ENCODE measurements around the gene ELMO1. TPM values are rescaled to one million over a fixed set of nuclear protein-coding genes. Genes with fewer than 3 reads are reported as not detected.

Gene ELMO1
- total RNA-seq, 1 donor from 2014 or later: 110 TPM

GRCh38 chr7:37108615-37109014 lies 340.0 kb downstream of the ELMO1 start:
- Mint-ChIP-seq H3K27ac (peak overlapping the region; percentile 35), H3K4me1 (peaks cover 25% of the 10 kb centered on the region), H3K27me3 (no peaks in the 10 kb centered on the region), H3K36me3 (ENCODE audit: low read depth) (peaks cover 43% of the 10 kb centered on the region), H3K4me3 (no peak overlapping the region), H3K9me3 (peaks cover 4% of the 10 kb centered on the region)
- intact Hi-C loops (cut with micrococcal nuclease): no loop called here
- no peak for DNase-seq

GRCh38 chr7:37107047-37107750 lies 341.5 kb downstream of the ELMO1 start:
- H3K27me3 Mint-ChIP-seq: no peaks in the 10 kb centered on the region
- intact Hi-C loops (cut with micrococcal nuclease): no loop called here
- H3K9me3 Mint-ChIP-seq: no peaks in the 10 kb centered on the region
- H3K27ac Mint-ChIP-seq: peak overlapping the region; percentile 6
- peaks cover 34% of the 10 kb centered on the region for H3K36me3 Mint-ChIP-seq (ENCODE audit: low read depth)
- H3K4me1 Mint-ChIP-seq: peaks cover 24% of the 10 kb centered on the region
- DNase-seq: no peak
- H3K4me3 Mint-ChIP-seq: no peak overlapping the region

- no peak for DNase-seq
- Mint-ChIP-seq H3K27ac (no peak overlapping the region), H3K27me3 (no peaks in the 10 kb centered on the region)
Measured at GRCh38 chr7:37105762-37106161, 342.9 kb downstream of the ELMO1 start.

GRCh38 chr7:37104822-37105518 lies 343.7 kb downstream of the ELMO1 start:
- Mint-ChIP-seq H3K27me3 (no peaks in the 10 kb centered on the region), H3K36me3 (ENCODE audit: low read depth) (peaks cover 29% of the 10 kb centered on the region), H3K27ac (no peak overlapping the region), H3K4me1 (peaks cover 34% of the 10 kb centered on the region), H3K4me3 (no peak overlapping the region), H3K9me3 (no peaks in the 10 kb centered on the region)
- intact Hi-C loops (cut with micrococcal nuclease): no loop called here
- DNase-seq: no peak

More at GRCh38 chr7:37105762-37106161, 342.9 kb downstream of the ELMO1 start:
- Mint-ChIP-seq H3K9me3 (no peaks in the 10 kb centered on the region), H3K4me3 (no peak overlapping the region), H3K36me3 (ENCODE audit: low read depth) (peaks cover 26% of the 10 kb centered on the region), H3K4me1 (peaks cover 30% of the 10 kb centered on the region)
- intact Hi-C loops (cut with micrococcal nuclease): no loop called here

- no peaks in the 10 kb centered on the region for H3K9me3 Mint-ChIP-seq
- H3K4me3 Mint-ChIP-seq: no peak overlapping the region
- H3K27me3 Mint-ChIP-seq: no peaks in the 10 kb centered on the region
- peaks cover 25% of the 10 kb centered on the region for H3K4me1 Mint-ChIP-seq
- intact Hi-C loops (cut with micrococcal nuclease): no loop called here
- peaks cover 19% of the 10 kb centered on the region for H3K36me3 Mint-ChIP-seq (ENCODE audit: low read depth)
- no peak for DNase-seq
- no peak overlapping the region for H3K27ac Mint-ChIP-seq
Measured at GRCh38 chr7:37102518-37103137, 346.0 kb downstream of the ELMO1 start.

- intact Hi-C loops (cut with micrococcal nuclease): no loop called here
Measured at GRCh38 chr7:37100735-37101331, 347.8 kb downstream of the ELMO1 start.

GRCh38 chr7:37098762-37099161 lies 349.9 kb downstream of the ELMO1 start:
- intact Hi-C loops (cut with micrococcal nuclease): no loop called here
- no peak overlapping the region for H3K4me3 Mint-ChIP-seq
- no peak for DNase-seq
- no peak overlapping the region for H3K27ac Mint-ChIP-seq
- H3K27me3 Mint-ChIP-seq: no peaks in the 10 kb centered on the region
- H3K4me1 Mint-ChIP-seq: peaks cover 29% of the 10 kb centered on the region
- H3K9me3 Mint-ChIP-seq: no peaks in the 10 kb centered on the region
- H3K36me3 Mint-ChIP-seq (ENCODE audit: low read depth): peaks cover 44% of the 10 kb centered on the region

More at GRCh38 chr7:37100735-37101331, 347.8 kb downstream of the ELMO1 start:
- no peak for DNase-seq
- Mint-ChIP-seq H3K27me3 (no peaks in the 10 kb centered on the region), H3K9me3 (no peaks in the 10 kb centered on the region), H3K27ac (no peak overlapping the region), H3K4me3 (no peak overlapping the region), H3K36me3 (ENCODE audit: low read depth) (peaks cover 28% of the 10 kb centered on the region), H3K4me1 (peaks cover 23% of the 10 kb centered on the region)

GRCh38 chr7:37097983-37098382 lies 350.7 kb downstream of the ELMO1 start:
- peaks cover 50% of the 10 kb centered on the region for H3K36me3 Mint-ChIP-seq (ENCODE audit: low read depth)
- DNase-seq: no peak
- H3K9me3 Mint-ChIP-seq: no peaks in the 10 kb centered on the region
- H3K4me3 Mint-ChIP-seq: no peak overlapping the region
- intact Hi-C loops (cut with micrococcal nuclease): no loop called here
- peaks cover 30% of the 10 kb centered on the region for H3K4me1 Mint-ChIP-seq
- no peak overlapping the region for H3K27ac Mint-ChIP-seq
- H3K27me3 Mint-ChIP-seq: no peaks in the 10 kb centered on the region

- Mint-ChIP-seq H3K36me3 (ENCODE audit: low read depth) (peaks cover 56% of the 10 kb centered on the region), H3K27me3 (no peaks in the 10 kb centered on the region), H3K4me1 (peaks cover 30% of the 10 kb centered on the region), H3K9me3 (no peaks in the 10 kb centered on the region), H3K27ac (no peak overlapping the region), H3K4me3 (no peak overlapping the region)
- intact Hi-C loops (cut with micrococcal nuclease): no loop called here
- DNase-seq: no peak
Measured at GRCh38 chr7:37097276-37097675, 351.4 kb downstream of the ELMO1 start.

GRCh38 chr7:37096341-37096740 lies 352.3 kb downstream of the ELMO1 start:
- Mint-ChIP-seq H3K36me3 (ENCODE audit: low read depth) (peaks cover 59% of the 10 kb centered on the region), H3K9me3 (peaks cover 3% of the 10 kb centered on the region), H3K27me3 (no peaks in the 10 kb centered on the region), H3K4me3 (no peak overlapping the region), H3K4me1 (peaks cover 30% of the 10 kb centered on the region), H3K27ac (peak overlapping the region; percentile 8)
- intact Hi-C loops (cut with micrococcal nuclease): no loop called here
- no peak for DNase-seq

- H3K4me3 Mint-ChIP-seq: no peak overlapping the region
- H3K36me3 Mint-ChIP-seq (ENCODE audit: low read depth): peaks cover 63% of the 10 kb centered on the region
- intact Hi-C loops (cut with micrococcal nuclease): no loop called here
- H3K4me1 Mint-ChIP-seq: peaks cover 23% of the 10 kb centered on the region
- H3K27me3 Mint-ChIP-seq: no peaks in the 10 kb centered on the region
- DNase-seq: no peak
- H3K9me3 Mint-ChIP-seq: peaks cover 10% of the 10 kb centered on the region
- no peak overlapping the region for H3K27ac Mint-ChIP-seq
Measured at GRCh38 chr7:37095122-37095521, 353.5 kb downstream of the ELMO1 start.

GRCh38 chr7:37093257-37093656 lies 355.4 kb downstream of the ELMO1 start:
- Mint-ChIP-seq H3K4me3 (no peak overlapping the region), H3K4me1 (peaks cover 30% of the 10 kb centered on the region), H3K36me3 (ENCODE audit: low read depth) (peaks cover 74% of the 10 kb centered on the region), H3K9me3 (peaks cover 10% of the 10 kb centered on the region), H3K27me3 (no peaks in the 10 kb centered on the region), H3K27ac (no peak overlapping the region)
- DNase-seq: no peak
- intact Hi-C loops (cut with micrococcal nuclease): no loop called here

GRCh38 chr7:37092548-37092947 lies 356.1 kb downstream of the ELMO1 start:
- Mint-ChIP-seq H3K4me3 (no peak overlapping the region), H3K4me1 (peaks cover 31% of the 10 kb centered on the region), H3K9me3 (peaks cover 10% of the 10 kb centered on the region), H3K27me3 (no peaks in the 10 kb centered on the region), H3K36me3 (ENCODE audit: low read depth) (peaks cover 72% of the 10 kb centered on the region), H3K27ac (peak overlapping the region; percentile 13)
- intact Hi-C loops (cut with micrococcal nuclease): no loop called here
- no peak for DNase-seq

- Mint-ChIP-seq H3K27ac (no peak overlapping the region), H3K36me3 (ENCODE audit: low read depth) (peaks cover 71% of the 10 kb centered on the region), H3K9me3 (peaks cover 10% of the 10 kb centered on the region), H3K4me3 (no peak overlapping the region), H3K4me1 (peaks cover 39% of the 10 kb centered on the region), H3K27me3 (no peaks in the 10 kb centered on the region)
- intact Hi-C loops (cut with micrococcal nuclease): no loop called here
- DNase-seq: no peak
Measured at GRCh38 chr7:37089972-37090371, 358.7 kb downstream of the ELMO1 start.

Measured in activated CD4-positive, alpha-beta T cell treated with anti-CD3 and anti-CD28 coated beads, Interleukin-2, amount 10 ng/mL, durations not matched to agents 24 days and 14 days (primary cell).